GM18858 (cell line): ENCODE measurements around the gene SDSL.

ENCODE experiments used
- ATAC-seq: cut with Tn5 transposase; IDR thresholded peaks from one replicate; pipeline ENCODE4 v1.9.1; 2021; ENCODE audit not compliant: unreplicated experiment

The SDSL gene

GRCh38 chr12:113418213-113418879, 3.8 kb upstream of the SDSL start:
- no peak for ATAC-seq

DNA sequence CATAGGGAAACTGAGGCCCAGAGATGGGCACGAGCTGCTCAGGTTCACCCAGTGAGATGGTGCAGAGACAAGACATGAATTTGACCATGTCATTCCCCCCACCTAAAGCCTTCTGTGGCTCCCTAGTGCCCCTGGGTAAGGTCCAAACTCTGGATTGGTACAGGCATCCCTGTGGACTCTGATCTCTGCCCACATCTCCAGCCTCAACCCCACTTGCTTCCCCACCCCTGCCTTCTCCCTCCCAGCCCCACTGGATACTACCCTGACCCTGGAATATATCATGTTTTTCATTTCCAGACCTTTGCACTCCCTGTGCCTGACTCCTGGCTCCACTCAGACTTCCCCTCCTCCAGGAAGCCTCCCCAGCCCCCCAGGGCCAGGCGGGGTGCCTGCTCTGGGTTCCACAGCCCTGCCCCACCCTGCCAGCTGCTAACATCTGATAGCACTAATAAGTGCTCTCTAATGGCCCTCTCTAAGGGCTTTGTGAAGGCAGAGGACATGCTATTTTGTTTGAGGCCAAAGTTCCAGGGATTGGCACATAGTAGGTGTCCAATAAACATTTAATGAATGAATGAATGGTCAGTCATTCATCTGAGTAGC, 1.1 kb upstream of the SDSL start:
- ATAC-seq, result no peak

GRCh38 chr12:113422886-113423669, 898 bp downstream of the SDSL start:
- ATAC-seq, result no peak

DNA sequence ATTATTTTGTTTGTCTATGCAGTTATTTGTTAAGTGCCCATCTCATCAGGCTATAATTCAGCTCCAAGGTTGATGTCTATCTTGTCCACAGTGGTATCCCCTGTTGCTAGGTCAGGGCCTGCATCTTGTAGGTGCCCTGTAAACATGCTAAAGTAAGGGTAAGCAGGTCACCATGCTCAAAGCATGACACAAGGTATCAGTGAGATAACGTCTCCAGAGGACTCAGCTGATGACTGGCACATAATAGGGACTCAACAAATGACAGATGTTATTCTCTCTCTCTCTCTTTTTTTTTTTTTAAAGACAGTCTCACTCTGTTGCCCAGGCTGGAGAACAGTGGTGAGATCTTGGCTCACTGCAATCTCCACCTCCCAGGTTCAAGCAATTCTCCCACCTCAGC, 2.3 kb downstream of the SDSL start:
- ATAC-seq, result no peak

DNA sequence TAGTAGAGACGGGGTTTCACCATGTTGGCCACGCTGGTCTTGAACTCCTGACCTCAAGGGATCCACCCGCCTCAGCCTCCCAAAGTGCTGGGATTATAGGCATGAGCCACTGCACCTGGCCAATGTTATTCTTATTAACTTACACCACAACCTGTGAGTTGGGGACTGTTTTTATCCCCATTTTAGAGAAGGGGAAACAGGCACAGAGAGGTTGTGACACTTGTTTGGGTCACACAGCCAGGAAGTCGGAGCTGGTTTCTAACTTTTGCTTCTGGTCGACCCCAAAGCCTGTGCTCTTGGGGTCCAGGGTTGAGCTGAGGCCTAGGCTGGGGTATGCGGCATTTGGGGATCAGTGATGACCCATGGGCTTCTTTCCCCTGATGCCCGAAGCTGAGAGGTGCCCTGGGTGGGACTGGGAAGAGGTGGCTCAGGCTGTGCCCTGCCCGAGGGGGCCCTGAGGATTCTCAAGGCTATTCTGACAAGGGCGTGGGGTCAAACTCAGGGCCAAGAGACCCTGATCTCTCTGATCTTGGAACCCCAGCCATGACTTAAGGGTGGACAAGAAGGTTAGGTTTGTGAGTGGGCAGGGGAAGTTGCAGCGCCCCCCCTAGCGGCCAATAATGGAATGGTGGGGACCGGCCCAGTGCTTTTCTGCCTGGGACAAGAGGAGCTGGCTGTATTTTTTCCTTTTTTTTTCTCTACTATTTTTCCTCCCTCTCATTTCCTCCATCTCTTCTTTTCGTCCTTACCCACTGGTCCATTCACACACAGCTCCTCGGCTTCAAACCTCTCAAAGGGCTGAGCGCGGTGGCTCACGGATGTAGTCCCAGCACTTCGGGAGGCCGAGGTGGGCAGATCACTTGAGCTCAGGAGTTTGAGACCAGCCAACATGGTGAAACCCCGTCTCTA, 3.0 kb downstream of the SDSL start:
- ATAC-seq, result no peak

DNA sequence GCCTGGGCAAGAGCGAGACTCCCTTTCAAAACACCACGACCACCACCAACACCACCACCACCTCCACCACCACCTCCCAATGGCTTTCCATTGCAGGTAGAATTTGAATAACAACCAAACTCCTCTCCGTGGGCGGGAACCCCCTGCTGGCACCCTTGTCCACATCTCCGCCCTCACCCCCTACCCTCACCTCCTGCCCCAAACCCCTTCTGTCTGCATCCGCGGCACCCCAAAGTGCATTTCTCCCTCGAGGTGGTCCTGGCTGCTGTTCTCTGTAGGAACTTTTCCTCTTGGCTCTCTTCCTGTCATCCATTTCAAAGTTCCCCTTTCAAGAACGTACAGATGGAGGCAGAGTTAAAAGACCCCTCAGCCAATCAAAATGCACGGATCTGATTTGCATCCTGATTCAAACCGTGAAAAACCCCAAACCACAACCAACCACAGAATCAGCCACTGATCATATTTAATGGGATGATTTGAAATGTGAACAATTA, 3.8 kb downstream of the SDSL start:
- no peak for ATAC-seq

DNA sequence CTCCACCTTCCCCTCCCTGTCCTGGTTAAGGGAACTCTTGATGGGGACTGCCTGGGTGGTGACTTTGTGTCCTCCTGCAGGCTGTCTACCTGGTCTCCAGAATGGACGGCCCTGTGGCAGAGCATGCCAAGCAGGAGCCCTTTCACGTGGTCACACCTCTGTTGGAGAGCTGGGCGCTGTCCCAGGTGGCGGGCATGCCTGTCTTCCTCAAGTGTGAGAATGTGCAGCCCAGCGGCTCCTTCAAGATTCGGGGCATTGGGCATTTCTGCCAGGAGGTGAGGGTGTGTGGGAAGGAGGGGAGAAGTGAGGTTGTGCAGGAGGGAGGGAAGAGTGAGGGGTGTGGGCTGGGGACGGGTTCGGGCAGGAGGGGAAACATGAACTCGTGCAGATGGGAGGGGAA, 5.7 kb downstream of the SDSL start:
- ATAC-seq, result no peak

DNA sequence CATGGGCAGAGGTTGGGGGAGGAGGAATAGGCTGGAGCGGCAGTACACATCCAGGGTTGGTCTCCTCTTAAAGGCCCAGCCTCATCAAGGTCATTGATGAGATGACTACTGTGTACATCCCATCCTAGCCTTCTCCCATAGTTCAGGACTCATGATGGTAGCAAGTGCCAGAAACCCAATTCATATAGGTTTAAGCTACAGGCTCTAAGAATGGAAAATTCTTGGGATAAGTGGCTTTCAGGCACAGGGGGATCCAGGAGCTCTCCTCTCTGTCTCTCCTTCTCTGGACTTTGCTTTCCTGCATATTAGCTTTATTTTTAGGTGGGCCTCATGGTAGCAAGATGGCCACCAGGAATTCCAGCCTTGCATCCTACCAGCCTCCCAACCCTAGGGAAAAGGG, 6.3 kb downstream of the SDSL start:
- no peak for ATAC-seq

GRCh38 chr12:113432986-113433385, 10.8 kb downstream of the SDSL start:
- ATAC-seq, result no peak

GRCh38 chr12:113435367-113435766, 13.2 kb downstream of the SDSL start:
- ATAC-seq, result no peak

GRCh38 chr12:113436586-113436985, 14.4 kb downstream of the SDSL start:
- ATAC-seq, result no peak

DNA sequence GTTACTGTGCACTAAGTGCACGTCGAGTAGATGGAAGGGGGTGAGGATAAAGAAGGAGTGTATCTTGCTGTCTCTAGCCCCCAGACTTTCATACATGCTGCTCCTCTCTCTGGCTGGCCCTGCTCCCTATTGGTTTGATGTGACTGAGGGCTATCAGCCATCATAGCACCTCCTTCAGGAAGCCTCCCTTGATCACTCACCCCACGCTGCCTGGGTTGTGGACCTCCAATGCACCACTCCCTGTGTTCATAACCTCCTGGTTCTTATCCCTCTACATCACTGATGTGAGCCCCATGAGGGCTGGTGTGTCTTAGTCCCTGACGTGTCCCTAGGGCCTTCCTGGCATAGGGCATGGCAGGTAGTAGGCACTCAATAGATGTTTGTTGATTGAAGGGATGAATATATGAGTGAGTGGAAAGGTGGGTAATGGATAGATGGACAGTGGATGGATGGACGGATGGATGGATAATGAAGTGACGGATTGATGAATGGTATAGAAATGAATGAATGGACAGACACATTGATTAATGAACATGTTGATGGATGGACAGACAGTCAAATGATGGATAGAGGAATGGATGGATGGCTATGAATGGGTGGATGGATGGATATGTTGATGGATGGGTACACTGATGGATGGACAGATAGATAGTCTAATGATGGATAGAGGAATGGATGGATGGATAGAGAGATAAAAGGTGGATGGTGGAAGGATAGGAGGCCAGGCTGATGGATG, 15.0 kb downstream of the SDSL start:
- no peak for ATAC-seq

DNA sequence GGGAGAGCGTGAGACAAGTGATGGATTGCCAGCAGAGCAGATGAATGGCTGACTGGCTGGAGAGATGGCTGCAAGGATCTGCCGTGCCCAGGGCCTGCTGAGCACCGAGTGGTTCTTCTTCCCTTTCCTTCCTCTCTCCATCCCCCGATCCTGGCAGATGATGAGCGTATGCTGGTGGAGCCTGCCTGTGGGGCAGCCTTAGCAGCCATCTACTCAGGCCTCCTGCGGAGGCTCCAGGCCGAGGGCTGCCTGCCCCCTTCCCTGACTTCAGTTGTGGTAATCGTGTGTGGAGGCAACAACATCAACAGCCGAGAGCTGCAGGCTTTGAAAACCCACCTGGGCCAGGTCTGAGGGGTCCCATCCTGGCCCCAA, 15.5 kb downstream of the SDSL start:
- no peak for ATAC-seq

GRCh38 chr12:113438523-113439300, 16.5 kb downstream of the SDSL start:
- ATAC-seq, result no peak

DNA sequence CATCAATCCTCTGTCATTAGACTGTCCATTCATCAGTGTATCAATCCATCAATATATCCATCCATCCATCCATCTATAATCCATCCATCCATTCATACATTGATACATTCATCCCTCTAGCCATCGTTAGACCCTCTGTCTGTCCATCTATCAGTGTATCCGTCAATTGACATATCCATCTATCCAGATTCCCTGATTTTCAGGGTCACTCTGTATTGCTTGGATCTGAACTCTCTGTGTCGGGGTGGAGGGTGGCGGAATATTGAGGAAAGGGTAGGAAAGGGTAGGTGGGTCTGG, 17.1 kb downstream of the SDSL start:
- ATAC-seq, result no peak

DNA sequence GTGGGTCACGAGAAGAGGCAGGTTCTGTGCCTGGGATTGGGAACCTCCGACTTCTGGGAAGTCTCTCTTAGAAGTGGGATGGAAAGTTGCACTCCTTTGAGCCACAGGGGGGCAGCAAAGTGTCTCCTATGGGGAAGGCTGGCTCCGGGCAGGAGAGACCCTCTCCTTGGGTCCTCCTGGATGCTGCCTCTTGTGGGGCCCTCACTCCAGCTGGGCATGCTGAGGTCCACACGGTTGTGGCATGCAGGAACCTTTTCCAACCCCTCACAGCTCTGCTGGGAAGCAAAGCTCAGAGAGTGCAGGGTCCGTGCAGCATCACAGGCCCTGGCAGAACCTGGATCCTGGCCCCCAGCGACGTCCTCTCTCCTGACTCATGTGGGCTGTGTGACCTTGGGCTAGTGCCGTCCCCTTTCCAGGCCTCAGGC, 17.4 kb downstream of the SDSL start:
- ATAC-seq, result no peak

- no peak for ATAC-seq
Measured at GRCh38 chr12:113440336-113440735, 18.2 kb downstream of the SDSL start.

GRCh38 chr12:113440947-113441782, 19.0 kb downstream of the SDSL start:
- no peak for ATAC-seq

GRCh38 chr12:113443030-113443539, 20.9 kb downstream of the SDSL start:
- no peak for ATAC-seq
